ENCODE results near the gene AFF3. TPM values are rescaled to one million over a fixed set of nuclear protein-coding genes. Genes with fewer than 3 reads are reported as not detected.

Gene AFF3
- total and polyA plus RNA-seq, 2 of the 8 experiments (the other 6 are each of a cell fraction or from before 2014, with no cell fraction given): 0.27 to 3.0 TPM

DNA sequence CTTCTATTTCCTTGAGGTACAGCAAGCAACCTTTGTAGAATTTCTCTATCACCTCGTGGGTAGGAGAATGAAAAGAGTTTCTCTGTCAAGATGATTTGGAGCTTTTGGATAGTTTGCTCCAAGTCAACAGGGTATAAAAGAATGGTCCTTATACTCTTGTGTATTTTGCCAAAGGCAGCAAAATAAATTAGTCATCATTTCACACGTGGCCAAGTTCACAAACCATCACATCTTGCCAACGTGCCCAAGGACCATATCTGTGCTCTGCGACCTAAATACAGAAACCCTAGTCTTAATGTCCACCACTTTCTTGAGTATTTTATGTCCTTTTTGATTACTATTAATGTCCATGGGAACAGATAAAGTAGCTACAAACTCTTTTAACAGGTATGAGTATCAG lies 262.9 kb downstream of the AFF3 start:
- Histone ChIP-seq H3K14ac (ENCODE audit: insufficient read length) (no peak overlapping the region), H3K23ac (ENCODE audit: insufficient read length) (no peak overlapping the region), H2AK5ac (ENCODE audit: low read depth, low read length) (no peak overlapping the region), H2BK120ac (replicated peaks; ENCODE audit: low read depth, low read length) (no peak overlapping the region), H4K8ac (ENCODE audit: extremely low read depth, insufficient read depth, low read length) (no peak overlapping the region), H3K27me3 (replicated peaks in 1 of 4; ENCODE audit: control insufficient read depth in 3 of 4, extremely low read depth in 1 of 4, insufficient read depth in 3 of 4, low read length in 3 of 4) (no peaks in the 10 kb centered on the region), H3K4me3 (ENCODE audit: extremely low read depth in 1 of 4, insufficient read depth in 2 of 4, low read depth in 3 of 4, low read length in 4 of 4) (no peak overlapping the region), H2AFZ (ENCODE audit: low read length) (no peak overlapping the region), H2BK15ac (ENCODE audit: low read length) (no peak overlapping the region), H3K9me3 (ENCODE audit: insufficient read depth in 2 of 2, low read depth in 1 of 2, low read length in 1 of 2) (no peaks in the 10 kb centered on the region), H3K36me3 (ENCODE audit: control insufficient read depth in 2 of 4, insufficient read depth in 4 of 4, low read length in 3 of 4) (no peaks in the 10 kb centered on the region), H3K79me2 (ENCODE audit: control insufficient read depth in 1 of 2, insufficient read depth in 2 of 2, low read length in 2 of 2) (no peaks in the 10 kb centered on the region), H4K91ac (replicated peaks; ENCODE audit: insufficient read length, low read length) (no peak overlapping the region), H3K4ac (replicated peaks; ENCODE audit: insufficient read length, low read depth, low read length) (no peak overlapping the region), H3K4me2 (ENCODE audit: insufficient read depth in 1 of 2, low read depth in 2 of 2, low read length in 2 of 2) (no peak overlapping the region), H3K23me2 (ENCODE audit: low read depth, low read length) (no peaks in the 10 kb centered on the region; the same call in 1 of the 2 replicates), H2BK5ac (ENCODE audit: low read depth, low read length) (no peak overlapping the region), H4K5ac (ENCODE audit: insufficient read length, low read depth, low read length) (no peak overlapping the region), H3K27ac (ENCODE audit: low read depth, low read length) (no peak overlapping the region), H4K20me1 (replicated peaks in 1 of 2; ENCODE audit: control insufficient read depth in 1 of 2, insufficient read depth in 2 of 2, low read length in 2 of 2) (peaks cover 0 to 2% of the 10 kb centered on the region in 2 experiments), H2BK12ac (ENCODE audit: low read depth, low read length) (no peak overlapping the region), H2BK20ac (ENCODE audit: low read length) (no peak overlapping the region), H3K79me1 (ENCODE audit: low read depth, low read length) (no peaks in the 10 kb centered on the region), H3K4me1 (replicated peaks in 1 of 4; ENCODE audit: control insufficient read depth in 3 of 4, insufficient read depth in 4 of 4, low read length in 3 of 4) (peaks cover 0 to 6% (median 2%) of the 10 kb centered on the region in 4 experiments; a peak in 1 of 7 replicates), H3K18ac (ENCODE audit: extremely low read depth, low read length) (no peak overlapping the region), H3K9ac (replicated peaks in 1 of 4; ENCODE audit: extremely low read depth in 1 of 4, low read depth in 3 of 4, low read length in 3 of 4) (no peak overlapping the region), H3K56ac (replicated peaks; ENCODE audit: insufficient read length, low read depth, low read length) (no peak overlapping the region)
- TF ChIP-seq SP2 (IDR thresholded peaks at IDR 0.05; ENCODE audit: low read length) (no peak), EZH2 (IDR thresholded peaks at IDR 0.05; ENCODE audit: low read depth, low read length, severe bottlenecking) (no peak), KDM1A (IDR thresholded peaks at IDR 0.05; ENCODE audit: borderline replicate concordance, low read length) (no peak), CREB1 (IDR thresholded peaks at IDR 0.05) (no peak), TAF1 (IDR thresholded peaks at IDR 0.05; ENCODE audit: low read depth, low read length) (no peak), SUZ12 (IDR thresholded peaks at IDR 0.05; ENCODE audit: low read length) (no peak)
- WGBS, 2 experiments (ENCODE audit: extremely low coverage in 1 of 2, insufficient coverage in 1 of 2, insufficient read length in 1 of 2, insufficient replicate concordance in 2 of 2, low coverage in 1 of 2, low lambda C conversion rate in 2 of 2, missing lambda C conversion rate in 1 of 2): 84% methylated on average over 4 of the region's 4 CpGs; no CpG with 5 or more reads in 1 of the 2 experiments
- no peak for FAIRE-seq
- ChIA-PET CTCF (ENCODE audit: partially characterized antibody) (interaction anchor here (0.7 to 1.3 kb wide), 4 partner anchors 10 to 367 kb away, joined by 3 to 4 read pairs (median 3); no protein-coding TSS in a partner anchor), POLR2A (ENCODE audit: partially characterized antibody) (no interaction called here)
- no peak for DNase-seq (ENCODE audit: low read depth in 1 of 2, low spot score in 2 of 2)
